Endothelial cell of umbilical vein (primary cell): ENCODE results near the gene TNFSF12. TPM values are rescaled to one million over a fixed set of nuclear protein-coding genes. Genes with fewer than 3 reads are reported as not detected.
A peak's percentile ranks its signal among the peaks of the same experiment; 100 is the strongest.

Experiments
- BruUV-seq: library from RNA; stranded (reverse); fragments of 400-500 nt; replicated peaks from 2 replicates; lab custom pipeline; 2021; lab: Mats Ljungman, UMichigan
- CTCF ChIA-PET: fragments of 300-600, 350-600 bp; sonication (Branson Sonifier 250); formaldehyde crosslinking; loops from one replicate; lab custom pipeline; 2021; ENCODE audit warnings: antibody characterized with exemption, inconsistent platforms; lab: Charles Lee
- POLR2A ChIA-PET: fragments of 300-600, 350-600 bp; sonication (Branson Sonifier 250); formaldehyde crosslinking; loops from one replicate; lab custom pipeline; 2021; ENCODE audit warnings: antibody characterized with exemption, inconsistent platforms; lab: Charles Lee
- DNase-seq: peaks from one replicate; pipeline ENCODE4 v3.0.0-alpha.2; 2011; ENCODE audit warnings: low read depth, low spot score
- FAIRE-seq: peaks from 2 replicates; lab custom pipeline; 2011; peaks lifted over from hg19 to GRCh38; lab: Jason Lieb, UNC
- H2AFZ ChIP-seq: 2 replicates; pipeline ENCODE4 v1.6.0; 2012; ENCODE audit warnings: low read depth, low read length, control low read depth, inconsistent platforms
- H3K27ac ChIP-seq: 2 replicates; pipeline ENCODE4 v1.5.1; 2011; ENCODE audit warnings: low read depth, mild to moderate bottlenecking, control low read depth, low read length, moderate library complexity; ENCODE audit not compliant: insufficient read depth
- H3K27me3 ChIP-seq, 2 experiments: 2 replicates each; pipeline versions ENCODE4 v1.6.0 to v1.6.1; 2011; ENCODE audit warnings: low read length in 2 of 2, mixed read lengths in 1 of 2; ENCODE audit not compliant: control insufficient read depth in 2 of 2, insufficient read depth in 2 of 2
- H3K36me3 ChIP-seq, 2 experiments: 2 replicates in 1 of 2; 3 replicates in 1 of 2; pipeline ENCODE4 v1.5.1; 2011; ENCODE audit warnings: low read length in 2 of 2, mild to moderate bottlenecking in 1 of 2, moderate library complexity in 1 of 2; ENCODE audit not compliant: control insufficient read depth in 2 of 2, insufficient read depth in 2 of 2; ENCODE audit errors: extremely low read depth in 1 of 2
- H3K4me1 ChIP-seq: 3 replicates; pipeline ENCODE4 v1.5.1; 2011; ENCODE audit warnings: mild to moderate bottlenecking, low read length; ENCODE audit not compliant: control insufficient read depth, insufficient read depth; ENCODE audit errors: extremely low read depth
- H3K4me2 ChIP-seq: 2 replicates; pipeline ENCODE4 v1.6.1; 2011; ENCODE audit warnings: low read length, control low read depth, mixed read lengths; ENCODE audit not compliant: insufficient read depth
- H3K4me3 ChIP-seq, 3 experiments: fragments of 200-600 bp in 1 of 3; sonication (generic), shearing (Covaris generic) in 1 of 3; replicated peaks in 1 of 3; 2 replicates each; pipeline ENCODE4 v1.5.1; 2011 to 2016; ENCODE audit warnings: control low read depth in 3 of 3, low read length in 3 of 3, mild to moderate bottlenecking in 2 of 3, inconsistent platforms in 1 of 3, low read depth in 1 of 3, moderate library complexity in 1 of 3; ENCODE audit not compliant: insufficient read depth in 1 of 3
- H3K79me2 ChIP-seq: 2 replicates; pipeline ENCODE4 v1.6.0; 2012; ENCODE audit warnings: low read length, inconsistent platforms; ENCODE audit not compliant: control insufficient read depth, insufficient read depth
- H3K9ac ChIP-seq: replicated peaks from 2 replicates; pipeline ENCODE3; 2011; ENCODE audit warnings: low read length, control low read depth; ENCODE audit not compliant: insufficient read depth; ENCODE audit errors: extremely low read depth
- H3K9me1 ChIP-seq: replicated peaks from 3 replicates; pipeline ENCODE4 v1.6.0; 2011; ENCODE audit warnings: mild to moderate bottlenecking, low read length; ENCODE audit not compliant: control insufficient read depth, insufficient read depth; ENCODE audit errors: extremely low read depth
- H3K9me3 ChIP-seq: replicated peaks from 2 replicates; pipeline ENCODE4 v1.5.1; 2012; ENCODE audit warnings: low read length, inconsistent platforms; ENCODE audit not compliant: control insufficient read depth, insufficient read depth
- H4K20me1 ChIP-seq: replicated peaks from 2 replicates; pipeline ENCODE3; 2011; ENCODE audit warnings: mild to moderate bottlenecking, low read length; ENCODE audit not compliant: control insufficient read depth, insufficient read depth; ENCODE audit errors: extremely low read depth
- CTCF ChIP-seq, 2 donors: IDR thresholded peaks; 1 replicate in 1 of 2; 2 replicates in 1 of 2; pipeline ENCODE4 v1.5.1; 2011; ENCODE audit warnings: low read length in 2 of 2, mild to moderate bottlenecking in 2 of 2, moderate library complexity in 2 of 2, control low read depth in 1 of 2, inconsistent platforms in 1 of 2, low read depth in 1 of 2; ENCODE audit not compliant: insufficient read depth in 1 of 2; ENCODE audit errors: extremely low read depth in 1 of 2
- EZH2 ChIP-seq: IDR thresholded peaks from 2 replicates; pipeline ENCODE4 v1.6.1; 2012; ENCODE audit warnings: borderline replicate concordance, low read depth, mild to moderate bottlenecking, moderate library complexity, low read length, inconsistent platforms; ENCODE audit not compliant: severe bottlenecking
- FOS ChIP-seq: IDR thresholded peaks from 2 replicates; pipeline ENCODE4 v1.6.1; 2011; ENCODE audit warnings: mild to moderate bottlenecking, low read length, moderate library complexity, borderline replicate concordance; ENCODE audit not compliant: insufficient read depth
- GATA2 ChIP-seq: IDR thresholded peaks from 2 replicates; pipeline ENCODE4 v1.7.0; 2011; ENCODE audit warnings: low read depth, mild to moderate bottlenecking, moderate library complexity, mixed read lengths, low read length; ENCODE audit not compliant: insufficient read length, insufficient read depth
- JUN ChIP-seq: IDR thresholded peaks from 2 replicates; pipeline ENCODE4 v1.6.1; 2011; ENCODE audit warnings: borderline replicate concordance, low read depth; ENCODE audit not compliant: insufficient read length, insufficient read depth
- MYC ChIP-seq: IDR thresholded peaks from one replicate; pipeline ENCODE4 v1.6.1; 2011; ENCODE audit warnings: mild to moderate bottlenecking, low read depth, low read length
- POLR2A ChIP-seq: IDR thresholded peaks from 2 replicates; pipeline ENCODE4 v1.6.1; 2012; ENCODE audit warnings: low read depth, mild to moderate bottlenecking, control low read depth, low read length
- POLR2AphosphoS5 ChIP-seq: IDR thresholded peaks from 2 replicates; pipeline ENCODE4 v1.6.1; 2012; ENCODE audit warnings: low read depth, mild to moderate bottlenecking, control low read depth, low read length, moderate library complexity; ENCODE audit not compliant: insufficient read depth
- dilution Hi-C: fragments of 300-500 bp; cut with MboI; formaldehyde crosslinking; loops from one replicate; pipeline ENCODE4 v1.15.0; 2019; ENCODE audit warnings: low sequenced_read_pairs; ENCODE audit not compliant: extremely low pct_ligation_motif_present
- intact Hi-C: fragments of 100-400 bp; cut with micrococcal nuclease; formaldehyde crosslinking; loops from one replicate; pipeline ENCODE4 v1.10.0; 2022
- polyA plus RNA-seq, 4 experiments: library from polyadenylated mRNA; depleted of rRNA in 3 of 4; stranded (reverse) in 3 of 4; unstranded in 1 of 4; fragments of >200 nt; gene quantifications; 2 replicates each; pipeline versions ENCODE4 v1.2.1 to v1.2.3, GENCODE V29; 2011 to 2012; ENCODE audit warnings: missing spikeins in 1 of 4
- total RNA-seq: library from RNA; stranded (reverse); gene quantifications from 2 replicates; pipeline ENCODE4 v1.2.3, GENCODE V29; 2021
- TF ChIP-seq, protein P1 (sequence below): IDR thresholded peaks from 2 replicates; pipeline ENCODE4 v1.6.1; 2011; ENCODE audit not compliant: insufficient read depth, insufficient read length

Gene TNFSF12
- total and polyA plus RNA-seq, 2 donors (not counting 3 experiments of a cell fraction or from before 2014, with no cell fraction given), result 28.4 to 39.4 TPM

GRCh38 chr17:7576432-7576937 lies 27.6 kb downstream of the TNFSF12 start:
- peaks cover 58% of the 10 kb centered on the region for H3K4me1 ChIP-seq
- TF ChIP-seq POLR2AphosphoS5 (peak; percentile 40), POLR2A (peak; percentile 72)
- TF ChIP-seq, protein P1, sequence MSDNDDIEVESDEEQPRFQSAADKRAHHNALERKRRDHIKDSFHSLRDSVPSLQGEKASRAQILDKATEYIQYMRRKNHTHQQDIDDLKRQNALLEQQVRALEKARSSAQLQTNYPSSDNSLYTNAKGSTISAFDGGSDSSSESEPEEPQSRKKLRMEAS, result no peak
- no peak for DNase-seq
- intact Hi-C loops, result no loop called here
- no TSS peak for BruUV-seq
- no peaks in the 10 kb centered on the region for H3K9me3 ChIP-seq
- CTCF ChIA-PET, result interaction anchor here (0.6 to 6.2 kb wide), 3 partner anchors 13 to 74 kb away, joined by 3 to 48 read pairs (median 40); partner anchors contain the start of genes ATP1B2 and SOX15
- peaks cover 34 to 46% of the 10 kb centered on the region in 2 experiments for H3K36me3 ChIP-seq
- H3K9ac ChIP-seq, result no peak overlapping the region
- no peaks in the 10 kb centered on the region for H3K27me3 ChIP-seq
- no peak overlapping the region for H3K27ac ChIP-seq
- H3K4me2 ChIP-seq, result no peak overlapping the region
- POLR2A ChIA-PET, result interaction anchor here (1.0 kb wide), 1 partner anchor 11 kb away, joined by 3 read pairs; no protein-coding TSS in a partner anchor
- H3K4me3 ChIP-seq, result no peak overlapping the region
- no peaks in the 10 kb centered on the region for H3K9me1 ChIP-seq
- H3K79me2 ChIP-seq, result peaks cover 54% of the 10 kb centered on the region
- peaks cover 9% of the 10 kb centered on the region for H4K20me1 ChIP-seq
- no peak overlapping the region for H2AFZ ChIP-seq
- FAIRE-seq, result no peak
- dilution Hi-C loops, result no loop called here

GRCh38 chr17:7577327-7578199 lies 28.7 kb downstream of the TNFSF12 start:
- no peaks in the 10 kb centered on the region for H3K9me1 ChIP-seq
- H4K20me1 ChIP-seq, result peaks cover 9% of the 10 kb centered on the region
- POLR2A ChIA-PET, result no interaction called here
- intact Hi-C loops, result no loop called here
- peaks cover 53% of the 10 kb centered on the region for H3K4me1 ChIP-seq
- no peak overlapping the region for H3K9ac ChIP-seq
- H2AFZ ChIP-seq, result no peak overlapping the region
- no peak for FAIRE-seq
- no peak for DNase-seq
- H3K36me3 ChIP-seq, result peaks cover 34 to 46% of the 10 kb centered on the region in 2 experiments
- H3K27me3 ChIP-seq, result no peaks in the 10 kb centered on the region
- no TSS peak for BruUV-seq
- no peak overlapping the region for H3K27ac ChIP-seq
- TF ChIP-seq POLR2A (no peak), POLR2AphosphoS5 (no peak), FOS (no peak), CTCF (IDR thresholded peaks at IDR 0.05; ENCODE audit: extremely low read depth in 1 of 2, insufficient read depth in 1 of 2, low read depth in 1 of 2, low read length in 2 of 2) (no peak), JUN (no peak), MYC (no peak), EZH2 (no peak), GATA2 (no peak)
- TF ChIP-seq, protein P1, result no peak
- dilution Hi-C loops, result no loop called here
- H3K4me3 ChIP-seq, result no peak overlapping the region
- CTCF ChIA-PET, result interaction anchor here (4.8 kb wide), 1 partner anchor 12 kb away, joined by 48 read pairs; the partner anchor contains the start of gene SOX15
- H3K79me2 ChIP-seq, result peaks cover 55% of the 10 kb centered on the region
- H3K9me3 ChIP-seq, result no peaks in the 10 kb centered on the region
- no peak overlapping the region for H3K4me2 ChIP-seq
